HG03575 (cell line): ENCODE results near the gene TDRD15.
"Not testable (repeated sequence)": the region's sequence is repeated elsewhere in the genome, so short reads cannot be mapped to it uniquely, and the experiment has no call there.

Source experiments
- ATAC-seq: cut with Tn5 transposase; IDR thresholded peaks from one replicate; pipeline ENCODE4 v1.9.1; 2021; ENCODE audit not compliant: unreplicated experiment, insufficient number of reproducible peaks, low FRiP score; ENCODE audit errors: extremely low read depth

TDRD15 gene

DNA sequence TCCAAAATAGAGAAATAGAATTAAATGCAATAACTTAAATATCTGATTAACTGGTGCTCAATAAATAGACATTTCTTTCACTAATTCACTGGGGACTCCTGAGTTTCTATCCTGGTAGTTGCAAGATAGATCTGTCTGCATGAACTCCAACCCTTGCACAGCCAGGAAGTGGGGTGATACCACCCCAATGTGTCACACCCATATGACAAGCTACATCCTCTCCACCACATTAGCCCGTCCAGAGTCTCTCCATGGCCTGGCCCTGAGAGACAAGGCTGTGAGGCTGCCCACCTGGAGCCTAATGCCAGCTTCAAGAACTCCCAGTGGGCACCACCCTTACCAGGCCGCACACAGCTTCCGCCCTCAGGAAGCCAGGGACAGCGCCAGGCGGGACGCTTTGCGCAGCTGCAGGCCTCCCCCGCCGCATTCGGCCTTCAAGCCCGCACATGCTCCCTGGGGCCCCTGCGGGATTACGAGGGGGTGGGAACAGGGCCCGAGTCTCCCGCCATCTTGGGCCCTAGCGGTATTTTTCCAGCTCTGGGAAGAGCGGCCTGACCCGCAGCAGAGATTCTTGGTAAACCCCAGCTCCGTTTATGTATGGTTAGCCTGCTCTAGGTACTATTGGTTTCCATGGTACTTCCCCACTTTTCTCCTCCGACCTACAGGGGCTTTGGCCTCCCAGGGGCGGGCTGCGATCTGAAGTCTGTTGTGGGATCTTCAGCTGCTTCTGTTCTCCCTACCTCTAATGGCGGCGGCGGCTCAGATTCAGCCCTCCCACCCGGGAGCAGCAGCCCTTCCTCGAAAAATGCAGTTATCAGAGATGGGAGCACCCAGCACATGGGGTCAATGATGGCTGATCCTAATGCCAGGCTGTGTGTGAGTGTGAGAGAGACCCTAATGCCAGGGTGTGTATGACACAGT is at the start of gene TDRD15:
Gene TDRD15 (plus strand): TSS at position 496 of the 921 bp plus-strand sequence. CDS start 13,500 bp downstream, outside the sequence.
- no peak for ATAC-seq

DNA sequence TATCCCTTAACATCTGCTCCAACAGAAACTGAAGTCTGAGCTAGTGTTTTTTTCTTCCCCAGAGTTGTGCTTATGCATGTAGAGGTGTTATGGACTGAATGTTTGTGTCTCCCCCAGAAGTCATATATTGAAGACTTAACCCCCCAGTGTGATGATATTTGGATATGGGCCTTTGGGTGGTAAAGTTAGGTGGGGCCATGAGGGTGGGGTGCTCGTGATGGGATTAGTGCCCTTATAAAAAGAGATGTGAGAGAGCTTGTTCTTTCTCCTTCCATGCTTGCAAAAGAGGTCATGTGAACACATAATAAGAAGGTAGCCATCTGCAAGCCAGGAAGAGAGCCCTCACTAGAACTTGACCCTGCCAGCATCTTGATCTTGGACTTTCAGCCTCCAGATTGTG is 45.5 kb upstream of the TDRD15 start:
- no peak for ATAC-seq

DNA sequence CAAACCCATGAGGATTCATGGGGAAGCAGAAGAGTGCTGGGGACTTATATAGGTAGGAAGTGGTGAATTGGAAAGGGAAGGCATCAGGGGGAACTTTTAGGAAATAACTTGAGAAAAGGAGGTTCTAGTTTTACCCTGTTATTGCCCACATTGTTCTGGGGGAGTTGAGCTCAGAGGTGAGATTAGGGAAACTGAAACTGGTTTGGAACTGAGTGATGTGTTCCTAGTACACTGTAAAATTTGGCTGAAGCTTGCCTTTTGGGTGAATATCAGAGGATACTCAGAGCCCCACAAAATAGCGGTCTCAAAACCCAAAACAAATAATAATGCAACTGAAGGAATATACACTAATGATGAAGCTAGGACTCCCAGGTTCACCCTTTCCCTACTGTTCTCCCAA is 40.3 kb upstream of the TDRD15 start:
- ATAC-seq: no peak

DNA sequence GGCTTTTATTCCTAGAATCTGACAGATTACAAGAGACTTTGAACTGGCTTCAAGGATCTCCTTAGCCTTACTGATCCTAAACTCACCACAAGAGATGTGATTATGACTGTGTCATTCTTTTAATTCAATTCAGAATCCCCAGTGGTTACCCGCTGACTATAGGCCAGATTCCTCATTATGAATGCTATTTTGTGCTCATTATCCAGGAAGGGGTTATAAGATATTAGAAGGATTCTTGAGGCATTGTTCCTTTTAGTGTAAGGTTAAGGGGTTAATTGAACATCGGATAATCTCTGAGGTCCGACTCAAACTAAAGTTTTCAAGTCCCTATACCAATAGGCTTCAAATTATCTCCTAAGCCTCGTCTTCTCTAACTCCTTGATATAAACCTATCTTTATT is 39.4 kb upstream of the TDRD15 start:
- no peak for ATAC-seq

DNA sequence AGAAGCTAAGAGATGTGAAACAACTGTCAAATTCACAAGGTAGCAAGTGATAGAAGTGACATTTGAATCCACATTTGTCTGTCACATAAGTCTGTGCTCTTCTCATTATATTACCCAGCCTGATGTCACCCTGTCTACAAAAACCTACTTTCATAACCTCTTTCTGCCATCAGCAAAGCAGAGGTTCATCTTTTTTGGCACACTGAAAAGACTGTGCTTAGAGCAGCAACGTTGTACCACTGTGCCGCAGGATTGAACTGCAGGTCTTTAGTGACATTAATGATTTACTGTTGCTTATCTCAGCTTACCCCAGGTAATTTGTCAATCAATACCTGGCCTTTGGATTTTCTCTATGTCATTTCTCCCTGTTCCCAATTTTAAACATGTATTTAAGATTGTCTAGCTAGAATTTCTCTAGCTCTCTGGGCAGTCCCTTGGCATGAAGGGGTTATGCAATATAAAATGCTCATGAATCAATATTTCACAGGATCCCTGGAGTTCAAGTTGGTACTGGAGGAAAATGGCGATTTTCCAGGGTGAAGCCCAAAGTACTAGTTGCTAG is 31.4 kb upstream of the TDRD15 start:
- no peak for ATAC-seq

DNA sequence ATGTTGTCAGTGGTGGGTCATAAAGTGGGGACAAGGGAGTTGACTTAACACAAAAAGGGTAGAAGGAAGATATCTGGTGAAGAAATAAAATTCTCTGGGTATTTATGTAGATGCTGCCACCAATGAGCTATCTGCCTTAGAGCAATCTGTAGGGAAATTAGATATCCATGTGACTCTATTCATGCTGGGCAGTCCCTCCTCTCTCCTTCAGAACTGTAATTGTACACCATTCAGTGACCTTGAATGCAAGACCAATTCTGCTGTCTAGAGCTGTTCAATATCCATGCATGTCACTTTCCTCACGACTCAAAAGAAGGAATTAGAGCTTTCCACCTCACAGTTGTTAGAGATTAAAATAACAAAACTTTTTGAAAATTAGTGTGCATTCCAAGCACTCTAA is 28.6 kb upstream of the TDRD15 start:
- no peak for ATAC-seq

DNA sequence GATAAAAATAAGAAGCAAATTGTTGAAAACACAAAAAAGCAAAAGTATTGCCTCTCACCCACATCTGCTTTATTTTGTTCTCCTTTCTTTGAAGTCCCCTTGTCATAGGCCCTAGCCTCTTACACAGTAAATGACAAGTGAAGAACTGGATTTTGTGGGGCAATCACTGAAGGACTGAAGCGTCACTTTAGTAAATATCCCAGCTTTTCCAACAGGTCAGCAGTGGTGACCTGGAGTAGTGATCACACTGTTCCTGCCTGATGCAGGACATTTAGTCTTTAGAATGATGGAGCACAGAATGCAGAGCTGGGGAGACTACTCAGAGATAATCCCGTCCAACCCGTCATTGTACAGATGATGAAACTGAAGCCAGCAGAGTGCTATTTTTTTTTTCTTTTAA is 28.1 kb upstream of the TDRD15 start:
- no peak for ATAC-seq

DNA sequence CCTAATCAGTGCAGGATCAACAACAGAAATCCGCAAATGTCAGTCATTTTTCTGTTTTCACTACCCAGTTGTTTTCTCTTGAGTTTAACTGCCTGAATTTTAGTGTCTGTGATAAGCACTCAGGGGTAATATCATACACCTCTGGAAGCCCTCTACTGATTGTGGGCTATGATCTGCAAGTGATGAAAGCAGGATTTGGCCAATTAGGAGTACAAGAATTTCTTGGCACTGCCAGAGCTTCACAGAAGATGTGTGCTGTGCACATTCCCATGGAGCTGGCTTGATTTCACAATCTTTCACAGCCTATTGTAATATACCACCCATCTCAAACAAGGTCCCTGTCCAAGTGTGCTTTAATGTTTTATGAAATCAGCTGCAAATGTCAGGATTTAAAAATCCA is 27.3 kb upstream of the TDRD15 start:
- ATAC-seq: no peak

DNA sequence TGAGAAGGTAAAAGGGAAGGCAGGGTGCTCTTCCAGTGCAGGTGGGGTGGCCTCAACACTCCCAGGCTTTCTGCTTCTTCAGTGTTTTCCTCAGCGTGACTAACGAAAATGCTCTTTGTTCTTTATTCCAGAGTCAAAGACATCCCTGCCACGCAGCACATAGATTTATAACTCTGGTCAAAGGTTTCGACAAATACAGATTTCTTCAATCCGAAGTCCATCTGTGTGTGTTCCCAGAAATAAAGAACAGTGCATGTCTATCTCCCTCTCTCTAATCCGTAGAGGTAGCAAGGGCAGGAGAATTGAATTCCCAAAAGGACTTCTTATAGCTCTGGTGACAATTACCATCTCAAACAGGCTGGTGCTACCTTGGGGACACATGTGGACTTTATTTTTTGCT is 26.4 kb upstream of the TDRD15 start:
- no peak for ATAC-seq

DNA sequence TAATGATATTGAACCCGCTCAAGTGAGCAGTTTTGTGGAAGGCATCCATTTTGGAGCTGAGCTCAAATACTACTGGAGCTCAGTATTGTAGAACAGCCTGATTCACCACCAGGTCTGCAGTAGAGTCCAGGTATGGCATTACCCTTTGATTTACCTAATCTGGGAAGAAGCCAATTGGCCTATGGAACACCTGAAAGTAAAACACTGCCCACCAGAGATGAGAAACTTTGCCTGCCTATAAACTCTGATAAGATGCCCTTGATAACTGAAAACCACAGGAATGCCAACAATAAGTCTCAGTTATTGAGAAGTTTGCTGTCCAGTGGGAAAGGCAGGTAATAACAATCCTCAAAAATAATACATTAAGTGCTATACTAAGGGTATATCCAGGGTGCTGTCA is 25.5 kb upstream of the TDRD15 start:
- ATAC-seq: no peak

DNA sequence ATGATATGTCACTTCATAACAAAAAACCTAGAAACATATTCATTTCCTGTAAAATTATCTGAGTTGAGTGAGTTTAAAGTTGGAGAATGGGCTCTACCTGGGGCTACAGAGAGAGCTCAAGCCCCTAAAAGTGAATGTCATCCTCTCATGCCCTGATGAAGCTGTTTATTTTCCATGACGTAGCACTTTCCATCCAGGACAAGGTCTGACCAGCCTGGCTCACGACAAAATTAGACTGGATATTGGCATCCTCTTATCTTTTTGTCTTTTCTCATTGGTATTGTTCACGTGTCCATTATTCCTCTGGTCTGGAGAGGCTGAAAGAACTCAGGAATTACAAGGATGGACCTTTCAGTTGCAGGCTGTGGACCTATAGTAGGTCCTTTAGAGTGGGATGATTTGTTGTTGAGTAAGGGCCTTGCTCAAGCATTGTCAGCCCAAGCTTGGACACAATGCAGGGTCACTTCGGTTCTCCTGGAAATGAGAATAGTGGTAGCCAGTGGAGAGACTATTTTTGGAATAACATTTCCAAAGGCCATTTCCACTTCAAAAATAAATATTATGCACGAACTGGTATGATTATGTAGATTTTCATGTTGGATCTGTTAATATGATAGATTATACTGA is 24.4 kb upstream of the TDRD15 start:
- ATAC-seq: no peak

DNA sequence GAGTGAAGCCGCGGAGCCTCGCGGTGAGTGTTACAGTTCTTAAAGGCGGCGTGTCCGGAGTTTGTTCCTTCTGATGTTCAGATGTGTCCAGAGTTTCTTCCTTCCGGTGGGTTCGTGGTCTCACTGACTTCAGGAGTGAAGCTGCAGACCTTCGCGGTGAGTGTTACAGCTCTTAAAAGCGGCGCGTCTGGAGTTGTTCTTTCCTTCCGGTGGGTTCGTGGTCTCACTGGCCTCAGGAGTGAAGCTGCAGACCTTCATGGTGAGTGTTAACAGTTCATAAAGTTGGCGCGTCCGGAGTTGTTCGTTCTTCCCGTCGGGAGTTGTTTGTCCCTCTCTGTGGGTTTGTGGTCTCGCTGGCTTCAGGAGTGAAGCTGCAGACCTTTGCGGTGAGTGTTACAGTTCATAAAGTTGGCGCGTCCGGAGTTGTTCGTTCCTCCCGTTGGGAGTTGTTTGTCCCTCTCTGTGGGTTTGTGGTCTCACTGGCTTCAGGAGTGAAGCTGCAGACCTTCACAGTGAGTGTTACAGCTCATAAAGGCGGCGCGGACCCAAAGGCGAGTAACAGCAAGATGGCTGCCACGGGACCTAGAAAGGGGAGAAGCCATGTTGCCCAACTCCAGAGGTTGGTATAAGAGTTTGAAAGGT is 22.1 kb upstream of the TDRD15 start:
- ATAC-seq: not testable (repeated sequence)

DNA sequence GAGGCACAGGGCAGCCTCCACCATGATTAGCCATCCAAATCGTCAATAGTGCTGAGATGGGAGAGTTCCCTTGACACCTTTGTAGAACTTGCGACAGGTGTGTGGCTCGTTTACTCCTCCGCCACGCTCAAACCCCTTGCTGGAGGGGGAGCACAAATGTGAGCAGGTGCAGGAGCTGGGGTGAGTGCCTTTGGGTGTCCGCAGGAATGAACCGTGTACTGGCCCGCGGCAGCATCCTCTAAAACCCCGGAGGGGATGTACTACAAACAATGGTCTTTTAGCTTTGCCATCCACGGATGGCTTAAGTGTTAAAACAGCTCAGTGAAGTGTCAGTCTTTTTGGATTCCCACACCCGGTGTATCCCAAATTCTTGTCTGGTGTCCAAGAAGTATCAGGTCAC is 21.4 kb upstream of the TDRD15 start:
- ATAC-seq: no peak

DNA sequence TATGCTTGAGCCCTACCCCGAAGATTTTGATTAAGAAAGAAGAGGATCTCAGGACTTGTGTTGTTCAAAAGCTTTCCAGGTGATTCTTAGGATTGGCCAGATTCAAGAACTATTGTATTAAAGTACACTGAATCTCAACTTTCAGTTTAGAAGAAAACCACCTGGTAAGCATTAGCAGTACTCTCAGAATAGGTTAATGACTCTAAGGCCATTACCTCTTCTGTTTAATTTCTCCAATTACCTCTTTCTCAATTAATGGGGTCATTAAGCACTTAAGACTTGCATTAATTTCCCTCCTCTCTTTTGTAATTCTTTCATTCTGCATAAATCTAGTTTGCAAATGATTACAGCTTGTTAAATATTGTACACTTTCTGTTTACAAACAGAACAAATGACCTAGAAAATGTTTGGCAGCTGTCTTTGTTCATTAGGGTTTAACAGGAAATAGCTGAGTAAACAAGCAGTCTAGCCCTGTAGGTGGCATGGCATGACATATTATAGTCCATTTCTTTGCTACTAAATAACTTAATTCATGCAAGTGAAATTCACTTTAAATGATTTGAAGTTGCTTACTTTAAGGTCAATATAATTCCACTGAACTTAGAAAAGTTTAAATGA is 20.4 kb upstream of the TDRD15 start:
- no peak for ATAC-seq

DNA sequence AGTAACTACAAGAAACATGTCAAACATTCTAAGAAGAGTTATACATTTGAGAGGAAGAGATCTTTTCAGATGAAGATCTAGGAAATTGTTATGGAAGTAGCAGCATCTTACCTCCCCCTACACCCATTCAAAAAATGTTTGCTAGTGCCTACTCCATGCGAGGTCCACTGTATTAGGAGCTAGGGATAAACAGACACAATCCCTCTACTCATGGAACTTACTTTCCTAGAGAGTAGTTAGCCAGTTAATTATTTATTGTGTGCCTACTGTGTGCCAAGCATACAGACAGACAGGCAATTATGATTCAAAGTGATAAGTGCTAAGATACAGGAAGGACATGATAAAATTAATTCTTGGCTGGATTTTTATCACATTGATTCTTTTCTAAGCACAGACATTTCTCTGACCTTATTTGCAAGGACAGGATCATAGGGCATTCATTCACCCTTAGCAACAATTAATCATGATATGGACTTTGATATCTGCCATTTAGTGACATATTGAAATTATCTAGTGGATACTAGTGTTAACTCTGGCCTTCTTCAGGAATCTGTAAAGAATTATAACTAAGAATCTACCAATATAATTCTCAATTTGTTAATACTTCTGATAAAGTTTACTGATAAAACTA is 19.6 kb upstream of the TDRD15 start:
- no peak for ATAC-seq

DNA sequence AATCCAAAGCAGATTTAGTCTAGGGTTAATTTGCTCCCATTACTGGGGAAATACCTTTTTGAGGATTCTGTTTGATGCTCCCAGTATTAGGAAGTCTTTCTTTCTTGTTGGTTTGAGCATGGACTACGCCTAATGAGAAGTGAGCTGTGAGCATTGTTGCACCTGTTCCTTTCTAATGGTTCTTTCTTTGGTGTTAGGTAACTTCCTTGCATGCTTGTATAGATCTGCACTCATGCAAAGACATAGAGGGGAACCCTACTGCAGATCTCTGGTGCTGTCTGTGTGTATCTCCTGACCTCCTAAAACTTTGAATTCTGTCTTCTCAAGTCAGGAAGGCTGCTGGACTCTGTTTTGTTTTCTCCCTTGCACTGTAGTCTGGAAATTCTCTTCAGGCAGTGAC is 12.8 kb upstream of the TDRD15 start:
- ATAC-seq: no peak

DNA sequence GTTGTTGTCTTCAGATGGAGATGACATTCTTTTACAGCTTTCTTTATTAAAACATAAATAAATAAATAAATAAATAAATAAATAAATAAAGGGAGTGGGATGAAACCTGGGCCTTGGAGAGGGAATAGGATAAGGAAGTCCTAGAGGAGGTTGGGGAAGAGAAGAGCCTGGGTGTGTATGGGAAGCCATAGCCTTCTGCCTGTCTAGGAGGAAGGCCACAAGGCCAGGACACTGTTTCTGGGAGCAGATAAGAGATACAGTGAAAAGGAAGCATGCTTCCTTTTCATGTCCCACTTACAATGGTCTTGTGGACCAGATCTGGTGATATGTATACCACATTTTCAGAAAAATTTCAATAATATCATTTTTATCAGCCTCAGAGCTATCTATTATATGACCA is 6.1 kb upstream of the TDRD15 start:
- no peak for ATAC-seq

DNA sequence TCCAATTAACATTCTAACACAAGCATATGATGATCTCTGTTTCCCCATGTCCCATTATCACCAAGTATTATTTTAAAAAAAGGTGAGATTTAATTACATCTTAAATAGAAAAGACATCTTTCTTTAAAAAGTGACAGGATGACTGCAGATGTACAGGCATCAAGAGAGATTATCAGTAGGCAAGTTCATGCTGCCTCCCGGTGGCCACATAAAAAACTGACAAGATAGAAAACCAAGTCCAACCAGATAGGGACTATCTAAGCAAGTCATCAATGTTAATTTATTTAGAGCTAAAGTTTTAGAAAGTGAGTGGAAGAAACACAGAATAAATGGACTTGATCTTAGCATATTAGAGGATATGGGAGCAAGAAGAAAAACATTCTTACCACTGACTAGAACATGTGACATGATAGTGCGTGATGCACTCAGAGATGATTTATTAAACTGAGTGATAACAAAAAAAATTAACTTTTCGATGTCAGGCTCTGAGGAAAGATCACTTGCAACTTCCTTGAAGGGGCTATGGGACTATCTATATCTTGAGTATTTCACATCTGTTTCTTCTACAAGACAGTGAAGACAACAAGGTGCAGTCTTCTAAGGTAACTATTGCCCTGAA is 5.4 kb upstream of the TDRD15 start:
- no peak for ATAC-seq

DNA sequence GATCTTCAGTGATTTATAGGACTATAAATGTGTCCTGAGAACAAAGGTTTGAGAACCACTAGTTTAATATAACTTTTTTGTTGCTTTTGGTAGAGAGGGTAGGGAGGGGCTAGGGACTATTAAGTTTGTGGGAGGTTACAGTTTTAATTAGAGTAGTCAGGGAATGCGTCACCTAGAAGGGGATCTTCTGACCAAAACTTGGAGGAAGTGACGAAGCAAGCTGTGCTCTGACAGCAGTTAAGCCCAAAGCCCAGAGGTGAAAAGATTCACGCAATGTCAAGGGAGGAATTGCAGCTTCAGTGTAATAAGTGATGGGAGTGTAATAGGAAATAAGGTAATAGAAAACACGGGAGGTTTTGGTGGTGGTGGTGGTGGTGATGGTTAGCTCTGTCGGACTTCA is 8.1 kb downstream of the TDRD15 start:
- no peak for ATAC-seq
